A673 (cell line): ENCODE data around the gene HS6ST3. TPM values are rescaled to one million over a fixed set of nuclear protein-coding genes. Genes with fewer than 3 reads are reported as not detected.

ENCODE experiments used
- BruUV-seq: library from RNA; stranded (reverse); fragments of 400-500 nt; replicated peaks from 2 replicates; lab custom pipeline; 2021; lab: Mats Ljungman, UMichigan
- CTCF ChIA-PET: fragments of 300-600 bp; sonication (Branson Sonifier 250); formaldehyde crosslinking; loops from one replicate; lab custom pipeline; 2022; ENCODE audit warnings: antibody characterized with exemption; lab: Charles Lee
- POLR2A ChIA-PET: fragments of 300-600 bp; sonication (Branson Sonifier 250); formaldehyde crosslinking; loops from one replicate; lab custom pipeline; 2022; ENCODE audit warnings: antibody characterized with exemption; ENCODE audit not compliant: low non-redundant PET; lab: Charles Lee
- DNase-seq: peaks from one replicate; pipeline ENCODE4 v3.0.0-alpha.2; 2015; ENCODE audit warnings: low spot score
- H3K27ac ChIP-seq: fragments of 200-600 bp; sonication (generic); 2 replicates; pipeline ENCODE4 v1.5.1; 2016; ENCODE audit warnings: mixed run types, low read depth, mild to moderate bottlenecking, mixed read lengths, antibody characterized with exemption, low read length; ENCODE audit not compliant: poor library complexity, severe bottlenecking
- H3K27me3 ChIP-seq: fragments of 200-600 bp; sonication (generic); replicated peaks from 2 replicates; pipeline ENCODE4 v1.6.1; 2017; ENCODE audit warnings: mixed run types, low read depth, mild to moderate bottlenecking, mixed read lengths, antibody characterized with exemption, low read length; ENCODE audit not compliant: insufficient read depth, poor library complexity
- H3K36me3 ChIP-seq: fragments of 200-600 bp; sonication (generic); 2 replicates; pipeline ENCODE4 v1.6.1; 2016; ENCODE audit warnings: mixed run types, mild to moderate bottlenecking, mixed read lengths, antibody characterized with exemption, low read length; ENCODE audit not compliant: insufficient read depth, poor library complexity, severe bottlenecking
- H3K4me1 ChIP-seq: fragments of 200-600 bp; sonication (generic); 2 replicates; pipeline ENCODE4 v1.6.1; 2017; ENCODE audit warnings: mixed run types, mild to moderate bottlenecking, mixed read lengths, antibody characterized with exemption, low read length; ENCODE audit not compliant: insufficient read depth, poor library complexity, severe bottlenecking
- H3K4me3 ChIP-seq: fragments of 200-600 bp; sonication (generic); 2 replicates; pipeline ENCODE4 v1.5.1; 2016; ENCODE audit warnings: low read depth, mixed run types, mild to moderate bottlenecking, mixed read lengths, low read length; ENCODE audit not compliant: poor library complexity, severe bottlenecking
- H3K9me3 ChIP-seq: fragments of 200-600 bp; sonication (generic); 2 replicates; pipeline ENCODE4 v1.6.1; 2016; ENCODE audit warnings: mixed run types, low read depth, mild to moderate bottlenecking, mixed read lengths, antibody characterized with exemption, low read length; ENCODE audit not compliant: poor library complexity, severe bottlenecking
- CTCF ChIP-seq: fragments of 300-800, 200-600 bp; sonication (generic); conservative IDR thresholded peaks from 2 replicates; pipeline ENCODE4 v1.5.1; 2017; ENCODE audit warnings: low read depth, mild to moderate bottlenecking, antibody characterized with exemption, low read length, moderate library complexity, mixed read lengths
- EZH2 ChIP-seq: fragments of 200-600 bp; sonication (generic); IDR thresholded peaks from 2 replicates; pipeline ENCODE4 v1.6.1; 2017; ENCODE audit warnings: borderline replicate concordance, low read depth, mild to moderate bottlenecking, mixed read lengths, antibody characterized with exemption, low read length; ENCODE audit not compliant: poor library complexity, severe bottlenecking
- intact Hi-C: fragments of 100-400 bp; cut with micrococcal nuclease; formaldehyde crosslinking; loops from one replicate; pipeline ENCODE4 v1.10.0; 2022; ENCODE audit not compliant: unreplicated experiment
- total RNA-seq: library from RNA; stranded (reverse); gene quantifications from 2 replicates; pipeline ENCODE4 v1.2.3, GENCODE V29; 2021

The HS6ST3 gene
- total RNA-seq, 1 experiment from 2014 or later: not detected

- CTCF ChIA-PET: no interaction called here
- H3K4me1 ChIP-seq: no peaks in the 10 kb centered on the region
- intact Hi-C loops: no loop called here
- H3K9me3 ChIP-seq: no peaks in the 10 kb centered on the region
- no peaks in the 10 kb centered on the region for H3K27me3 ChIP-seq
- H3K27ac ChIP-seq: no peak overlapping the region
- H3K36me3 ChIP-seq: no peaks in the 10 kb centered on the region
- no peak for DNase-seq
- TF ChIP-seq CTCF: no peak
- no peak for TF ChIP-seq EZH2
- H3K4me3 ChIP-seq: no peak overlapping the region
- POLR2A ChIA-PET: no interaction called here
- no TSS peak for BruUV-seq
Observed at GRCh38 chr13:96297360-96297759, 207.5 kb downstream of the HS6ST3 start.

- POLR2A ChIA-PET: no interaction called here
- no TSS peak for BruUV-seq
- intact Hi-C loops: no loop called here
- H3K36me3 ChIP-seq: no peaks in the 10 kb centered on the region
- no peaks in the 10 kb centered on the region for H3K27me3 ChIP-seq
- no peak overlapping the region for H3K4me3 ChIP-seq
- no peak for TF ChIP-seq CTCF
- no peak for TF ChIP-seq EZH2
- CTCF ChIA-PET: no interaction called here
- no peak for DNase-seq
- no peak overlapping the region for H3K27ac ChIP-seq
- no peaks in the 10 kb centered on the region for H3K4me1 ChIP-seq
- H3K9me3 ChIP-seq: no peaks in the 10 kb centered on the region
Observed at GRCh38 chr13:96299235-96299634, 209.3 kb downstream of the HS6ST3 start.

- H3K27me3 ChIP-seq: no peaks in the 10 kb centered on the region
- no peak overlapping the region for H3K27ac ChIP-seq
- TF ChIP-seq CTCF (no peak), EZH2 (no peak)
- ChIA-PET POLR2A (no interaction called here), CTCF (no interaction called here)
- intact Hi-C loops: no loop called here
- BruUV-seq: no TSS peak
- DNase-seq: no peak
- H3K9me3 ChIP-seq: no peaks in the 10 kb centered on the region
- H3K4me1 ChIP-seq: no peaks in the 10 kb centered on the region
- no peak overlapping the region for H3K4me3 ChIP-seq
- no peaks in the 10 kb centered on the region for H3K36me3 ChIP-seq
Observed at GRCh38 chr13:96308568-96308967, 218.7 kb downstream of the HS6ST3 start.
